K562 (cell line): ENCODE data around the gene EPC2. TPM values are rescaled to one million over a fixed set of nuclear protein-coding genes. Genes with fewer than 3 reads are reported as not detected.
A peak's percentile ranks its signal among the peaks of the same experiment; 100 is the strongest.

ENCODE experiments used
- ATAC-seq: fragments of 200-7000 bp; cut with Tn5 transposase; 3 replicates; pipeline ENCODE4 v1.9.1; 2020; ENCODE audit warnings: moderate library complexity
- BruUV-seq: library from RNA; stranded (reverse); fragments of 400-500 nt; replicated peaks from 2 replicates; lab custom pipeline; 2021; lab: Mats Ljungman, UMichigan
- CTCF ChIA-PET: fragments of 300-600 bp; formaldehyde crosslinking; extraction: SDS; loops from one replicate; lab custom pipeline; 2021; ENCODE audit warnings: low intra/inter-chr PET ratio; lab: Yijun Ruan, JAX
- POLR2A ChIA-PET: fragments of 300-600, 350-650 bp; sonication (Branson Sonifier 250); formaldehyde crosslinking; extraction: SDS; loops from one replicate; lab custom pipeline; 2021; ENCODE audit warnings: antibody characterized with exemption, inconsistent platforms; lab: Yijun Ruan, JAX
- DNase-seq, 4 experiments: peaks; one replicate each; pipeline versions ENCODE4 v3.0.0 to v3.0.0-alpha.2; 2011 to 2018; ENCODE audit warnings: low spot score in 3 of 4, mixed read lengths in 3 of 4; ENCODE audit errors: extremely low read depth in 1 of 4
- FAIRE-seq: peaks from 2 replicates; lab custom pipeline; 2011; peaks lifted over from hg19 to GRCh38; lab: Jason Lieb, UNC
- H2AFZ ChIP-seq: 2 replicates; pipeline ENCODE4 v1.6.0; 2011; ENCODE audit warnings: low read depth, low read length, control low read depth, inconsistent platforms
- H3K27ac ChIP-seq: fragments of 200-600 bp; 3 replicates; pipeline ENCODE4 v1.8.0; 2011; ENCODE audit warnings: low read depth, mild to moderate bottlenecking, control low read depth, inconsistent platforms, low read length, moderate library complexity, mixed read lengths; ENCODE audit errors: extremely low read depth
- H3K27me3 ChIP-seq, 2 experiments: fragments of 300-600 bp in 1 of 2; 2 replicates in 1 of 2; 3 replicates in 1 of 2; pipeline versions ENCODE4 v1.6.0 to v1.8.0; 2011; ENCODE audit warnings: inconsistent platforms in 2 of 2, low read length in 2 of 2, mild to moderate bottlenecking in 1 of 2, mixed read lengths in 1 of 2, moderate library complexity in 1 of 2; ENCODE audit not compliant: control insufficient read depth in 2 of 2, insufficient read depth in 2 of 2
- H3K36me3 ChIP-seq: fragments of 300-600 bp; 3 replicates; pipeline ENCODE4 v1.8.0; 2011; ENCODE audit warnings: mild to moderate bottlenecking, low read length, inconsistent platforms; ENCODE audit not compliant: control insufficient read depth, insufficient read depth
- H3K4me1 ChIP-seq, 2 experiments: fragments of 200-600 bp in 1 of 2; replicated peaks in 1 of 2; 2 replicates in 1 of 2; 3 replicates in 1 of 2; pipeline versions ENCODE4 v1.5.1 to v1.8.0; 2011; ENCODE audit warnings: inconsistent platforms in 2 of 2, low read length in 2 of 2, mild to moderate bottlenecking in 1 of 2, mixed read lengths in 1 of 2, moderate library complexity in 1 of 2; ENCODE audit not compliant: control insufficient read depth in 2 of 2, insufficient read depth in 2 of 2
- H3K4me2 ChIP-seq: 2 replicates; pipeline ENCODE4 v1.6.1; 2011; ENCODE audit warnings: low read length, control low read depth, inconsistent platforms, mixed read lengths; ENCODE audit not compliant: insufficient read depth
- H3K4me3 ChIP-seq: fragments of 200-600 bp; sonication (generic), shearing (Covaris generic); 2 replicates; pipeline ENCODE4 v1.5.1; 2016; ENCODE audit warnings: control low read depth, inconsistent platforms
- H3K79me2 ChIP-seq: fragments of 200-600 bp; 3 replicates; pipeline ENCODE4 v1.8.0; 2011; ENCODE audit warnings: low read length, inconsistent platforms; ENCODE audit not compliant: control insufficient read depth, insufficient read depth
- H3K9ac ChIP-seq, 2 experiments: 2 replicates each; pipeline versions ENCODE4 v1.6.0 to v1.6.1; 2011; ENCODE audit warnings: low read depth in 2 of 2, low read length in 2 of 2, control low read depth in 1 of 2, inconsistent platforms in 1 of 2, mild to moderate bottlenecking in 1 of 2, mixed read lengths in 1 of 2; ENCODE audit not compliant: insufficient read depth in 1 of 2
- H3K9me1 ChIP-seq: one replicate; pipeline ENCODE4 v1.6.0; 2011; ENCODE audit warnings: inconsistent platforms, mild to moderate bottlenecking, low read length, moderate library complexity; ENCODE audit not compliant: control insufficient read depth, insufficient read depth
- H3K9me3 ChIP-seq: replicated peaks from 2 replicates; pipeline ENCODE4 v1.5.1; 2011; ENCODE audit warnings: low read depth, low read length, inconsistent platforms; ENCODE audit not compliant: control insufficient read depth, insufficient read depth
- H4K20me1 ChIP-seq: replicated peaks from 2 replicates; pipeline ENCODE4 v1.6.1; 2011; ENCODE audit warnings: low read length, inconsistent platforms, mixed read lengths; ENCODE audit not compliant: control insufficient read depth, insufficient read depth
- ATF7 ChIP-seq: fragments of 450-650 bp; IDR thresholded peaks from 2 replicates; pipeline ENCODE4 v1.7.1; 2014; ENCODE audit warnings: mild to moderate bottlenecking, moderate library complexity
- BCOR ChIP-seq: fragments of 450-650 bp; IDR thresholded peaks from 2 replicates; pipeline ENCODE4 v1.6.1; 2016
- BMI1 ChIP-seq: fragments of 150-350 bp; IDR thresholded peaks from 2 replicates; pipeline ENCODE4 v1.6.1; 2014; ENCODE audit warnings: low read length
- GABPA ChIP-seq: fragments of 200-800 bp; sonication (Bioruptor generic); conservative IDR thresholded peaks from 2 replicates; pipeline ENCODE4 v1.6.1; 2016; ENCODE audit warnings: low read depth, missing genetic modification characterization, missing compliant biosample characterization
- MBD1 ChIP-seq: fragments of 250-450 bp; sonication (Bioruptor Pico); IDR thresholded peaks from 2 replicates; pipeline ENCODE4 v1.8.0; 2022; ENCODE audit warnings: inconsistent platforms
- NR0B1 ChIP-seq: fragments of 450-650 bp; IDR thresholded peaks from one replicate; pipeline ENCODE4 v1.6.1; 2018; ENCODE audit warnings: mild to moderate bottlenecking, moderate library complexity; ENCODE audit not compliant: partially characterized antibody
- PHF8 ChIP-seq: fragments of 200-600 bp; sonication (generic); IDR thresholded peaks from 2 replicates; pipeline ENCODE4 v1.6.1; 2012; ENCODE audit warnings: mixed run types, mild to moderate bottlenecking, inconsistent platforms, low read length, moderate library complexity, borderline replicate concordance
- PURB ChIP-seq: sonication (generic); formaldehyde crosslinking; IDR thresholded peaks from 2 replicates; pipeline ENCODE4 v1.9.0; 2021; ENCODE audit warnings: low read depth, mild to moderate bottlenecking, missing genetic modification reagents
- RBBP5 ChIP-seq: fragments of 200-600 bp; sonication (generic); IDR thresholded peaks from 2 replicates; pipeline ENCODE4 v1.6.1; 2012; ENCODE audit warnings: borderline replicate concordance, mild to moderate bottlenecking, low read length, control low read depth, inconsistent platforms; ENCODE audit not compliant: insufficient read depth, poor library complexity, severe bottlenecking
- RBM25 ChIP-seq: fragments of 200-400 bp; formaldehyde crosslinking; IDR thresholded peaks from 2 replicates; pipeline ENCODE4 v1.6.1; 2018; ENCODE audit warnings: low read length, low read depth, moderate library complexity; ENCODE audit not compliant: severe bottlenecking
- SAP30 ChIP-seq: fragments of 200-600 bp; sonication (generic); IDR thresholded peaks from 2 replicates; pipeline ENCODE4 v1.6.1; 2012; ENCODE audit warnings: borderline replicate concordance, low read depth, mild to moderate bottlenecking, moderate library complexity, low read length, control low read depth, inconsistent platforms; ENCODE audit not compliant: insufficient read depth, poor library complexity, severe bottlenecking
- ZNF121 ChIP-seq: sonication (generic); formaldehyde crosslinking; conservative IDR thresholded peaks from 2 replicates; pipeline ENCODE4 v1.8.0; 2022; ENCODE audit warnings: missing genetic modification reagents
- WGBS: fragments of 100-300 bp; shearing (Covaris generic); methylation state at CpG from one replicate; pipeline ENCODE4 v1.1.6; 2016; ENCODE audit warnings: low coverage, mixed read lengths; ENCODE audit not compliant: insufficient coverage; ENCODE audit errors: missing lambda C conversion rate; 5-methylcytosine and 5-hydroxymethylcytosine counted together
- in situ Hi-C: fragments of 300-500 bp; cut with MboI; formaldehyde crosslinking; loops from 4 replicates; pipeline ENCODE4 v1.15.0; 2018; ENCODE audit warnings: inconsistent platforms, mixed read lengths
- intact Hi-C: fragments of 100-400 bp; cut with micrococcal nuclease; formaldehyde crosslinking; loops from 2 replicates; pipeline ENCODE4 v1.14.2; 2022
- polyA plus RNA-seq, 8 experiments: library from polyadenylated mRNA; depleted of rRNA in 4 of 8; stranded (reverse) in 5 of 8; unstranded in 3 of 8; fragments of >200 nt; fragmentation: Nextera tagmentation in 2 of 8; fragmentation: Illumina TruSeq in 1 of 8; extraction: Ambion mirVana in 2 of 8; extraction: Trizol in 1 of 8; gene quantifications; 2 replicates each; pipeline versions ENCODE4 v1.2.1 to v1.2.3, GENCODE V29; 2011 to 2014; ENCODE audit warnings: inconsistent platforms in 1 of 8, missing spikeins in 1 of 8
- total RNA-seq, 7 experiments: library from RNA; depleted of rRNA in 6 of 7; stranded (reverse); fragments of >200 nt in 6 of 7; fragmentation: Illumina TruSeq in 2 of 7; extraction: Trizol in 2 of 7; gene quantifications; 2 replicates each; pipeline versions ENCODE4 v1.2.1 to v1.2.3, GENCODE V29; 2011 to 2021; ENCODE audit warnings: low replicate concordance in 1 of 7

EPC2 gene
- total and polyA plus RNA-seq, 9 of the 15 experiments (the other 6 are each of a cell fraction or from before 2014, with no cell fraction given), result 7.0 to 35.8 (median 29.1) TPM

GRCh38 chr2:148764815-148765214 is 120.3 kb downstream of the EPC2 start (continued):
- TF ChIP-seq BMI1 (no peak), BCOR (no peak), MBD1 (CRISPR knock-in tag) (no peak), RBBP5 (no peak), NR0B1 (no peak), GABPA (tag) (no peak)

GRCh38 chr2:148770047-148770446 is 125.5 kb downstream of the EPC2 start:
- no peak overlapping the region for H3K4me2 ChIP-seq
- TF ChIP-seq ATF7 (no peak), PHF8 (no peak), ZNF121 (CRISPR knock-in tag) (peak; percentile 44; the same call in 1 of the 2 replicates), RBM25 (peak; percentile 25), PURB (CRISPR knock-in tag) (no peak), SAP30 (no peak)
- TF ChIP-seq, all 486 proteins: peak for 2
- Histone ChIP-seq H3K79me2 (no peaks in the 10 kb centered on the region), H3K4me1 (no peaks in the 10 kb centered on the region), H3K9ac (no peak overlapping the region), H3K9me1 (no peaks in the 10 kb centered on the region), H3K9me3 (no peaks in the 10 kb centered on the region), H3K4me3 (no peak overlapping the region), H3K27me3 (no peaks in the 10 kb centered on the region), H2AFZ (no peak overlapping the region), H4K20me1 (no peaks in the 10 kb centered on the region), H3K27ac (no peak overlapping the region), H3K36me3 (peaks cover 43% of the 10 kb centered on the region)
- 99% methylated on average over 4 of the region's 4 CpGs for WGBS
- intact Hi-C loops (no loop called here), in situ Hi-C loops (no loop called here)
- ChIA-PET CTCF (no interaction called here), POLR2A (interaction anchor here (0.6 to 0.9 kb wide), 2 partner anchors 117 to 135 kb away, joined by 3 read pairs; no protein-coding TSS in a partner anchor)
- DNase-seq (no peak), ATAC-seq (no peak), FAIRE-seq (no peak)
- no TSS peak for BruUV-seq
